ENCODE measurements around the gene SF3A2. TPM values are rescaled to one million over a fixed set of nuclear protein-coding genes. Genes with fewer than 3 reads are reported as not detected.

Gene SF3A2
- total and polyA plus RNA-seq, 10 of the 15 experiments (the other 5 are each of a cell fraction or from before 2014, with no cell fraction given) = 0.33 to 143 (median 30.6) TPM

DNA sequence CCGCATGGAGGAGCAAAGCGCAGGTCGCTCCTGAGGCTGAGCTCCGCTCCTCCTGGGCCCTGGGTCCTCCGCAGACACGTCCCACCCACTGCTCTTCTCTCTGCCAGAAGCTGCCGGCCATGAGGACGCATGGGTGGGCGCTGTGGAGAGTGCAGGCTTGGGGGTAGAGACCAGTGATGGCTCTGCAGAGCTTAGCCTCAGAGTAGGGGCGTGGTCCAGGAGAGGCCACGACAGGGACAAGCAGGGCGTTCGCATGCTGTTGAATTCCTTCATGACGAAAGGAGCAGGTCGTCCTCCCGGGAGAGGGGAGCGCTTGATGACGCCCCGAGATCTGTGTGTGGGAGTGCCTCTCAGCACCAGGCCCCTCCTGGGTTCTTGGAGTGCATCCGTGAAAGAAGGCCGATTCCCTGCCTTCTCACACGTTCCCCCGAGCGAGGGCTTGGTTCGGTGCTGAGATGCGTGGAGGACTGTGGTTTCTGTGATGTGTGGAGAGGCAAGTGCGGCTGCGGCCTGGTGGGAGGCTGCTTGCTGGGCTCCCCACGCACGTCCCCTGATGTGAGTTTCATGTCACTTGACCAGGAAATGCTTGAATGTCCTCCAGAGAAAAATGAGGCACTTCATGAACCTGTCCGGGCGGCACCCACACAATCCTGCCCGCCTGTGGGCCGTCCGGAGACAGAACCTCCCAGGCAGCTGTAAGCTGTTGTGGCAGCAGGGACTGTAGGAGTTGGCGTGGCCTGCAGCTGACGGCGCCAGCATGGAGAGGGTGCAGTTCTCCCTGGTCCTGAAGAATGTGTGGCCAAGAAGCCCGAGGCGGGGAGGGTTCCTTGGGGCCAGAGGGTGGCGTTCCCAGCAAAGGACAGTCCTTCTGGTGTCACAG, 4.5 kb downstream of the SF3A2 start:
- Histone ChIP-seq H3K9me3 (replicated peaks; ENCODE audit: control insufficient read depth, insufficient read depth, low read length) (no peaks in the 10 kb centered on the region), H3K27ac (ENCODE audit: control insufficient read depth, insufficient read depth) (no peak overlapping the region), H3K4me3 (peak overlapping the region; percentile 81; the same call in 1 of the 2 replicates), H3K9ac (ENCODE audit: control insufficient read depth, insufficient read depth, low read length) (no peak overlapping the region; the same call in 1 of the 2 replicates), H3K4me1 (ENCODE audit: control insufficient read depth, insufficient read depth, low read length) (peaks cover 13% of the 10 kb centered on the region), H4K20me1 (ENCODE audit: control insufficient read depth, insufficient read depth) (peaks cover 27% of the 10 kb centered on the region), H3K36me3 (ENCODE audit: control insufficient read depth in 2 of 2, insufficient read depth in 2 of 2, low read length in 1 of 2) (peaks cover 15 to 33% of the 10 kb centered on the region in 2 experiments; a peak in 3 of 4 replicates), H3K79me2 (ENCODE audit: control insufficient read depth, insufficient read depth, low read length) (peaks cover 66% of the 10 kb centered on the region), H3K27me3 (replicated peaks in 1 of 2; ENCODE audit: control insufficient read depth in 2 of 2, insufficient read depth in 2 of 2, low read length in 1 of 2) (no peaks in the 10 kb centered on the region), H3K4me2 (ENCODE audit: control insufficient read depth, insufficient read depth) (peak overlapping the region; percentile 88), H2AFZ (ENCODE audit: control insufficient read depth, low read depth, low read length) (no peak overlapping the region)
- intact Hi-C loops (cut with micrococcal nuclease; ENCODE audit: unreplicated experiment) = no loop called here
- ChIA-PET CTCF (interaction anchor here (1.1 to 4.7 kb wide), 5 partner anchors 20 to 396 kb away, joined by 4 to 130 read pairs (median 15); no protein-coding TSS in a partner anchor), RAD21 (ENCODE audit: unreplicated experiment) (interaction anchor here (0.9 to 4.2 kb wide), 6 partner anchors 19 to 90 kb away, joined by 3 to 72 read pairs (median 14); partner anchors contain the start of gene AP3D1), SMC1A (ENCODE audit: uncharacterized antibody, unreplicated experiment) (interaction anchor here (0.6 to 4.3 kb wide), 5 partner anchors 17 to 93 kb away, joined by 4 to 46 read pairs (median 30); no protein-coding TSS in a partner anchor), POLR2A (interaction anchor here (1.4 to 4.0 kb wide), 2 partner anchors 30 to 379 kb away, joined by 3 to 36 read pairs; no protein-coding TSS in a partner anchor)
- WGBS (ENCODE audit: insufficient coverage, insufficient replicate concordance, low lambda C conversion rate, missing lambda C conversion rate) = 88% methylated on average over 41 of the region's 41 CpGs
- ATAC-seq (no peak), DNase-seq (ENCODE audit: low read depth, low spot score) (no peak), FAIRE-seq (no peak)
- in situ Hi-C loops (cut with MboI) = no loop called here
- BruUV-seq (replicated peaks) = no TSS peak
- TF ChIP-seq POLR2A (IDR thresholded peaks at IDR 0.05; ENCODE audit: low read depth, low read length) (peak; percentile 54), RFX5 (IDR thresholded peaks at IDR 0.05; ENCODE audit: low read depth, low read length) (no peak)

DNA sequence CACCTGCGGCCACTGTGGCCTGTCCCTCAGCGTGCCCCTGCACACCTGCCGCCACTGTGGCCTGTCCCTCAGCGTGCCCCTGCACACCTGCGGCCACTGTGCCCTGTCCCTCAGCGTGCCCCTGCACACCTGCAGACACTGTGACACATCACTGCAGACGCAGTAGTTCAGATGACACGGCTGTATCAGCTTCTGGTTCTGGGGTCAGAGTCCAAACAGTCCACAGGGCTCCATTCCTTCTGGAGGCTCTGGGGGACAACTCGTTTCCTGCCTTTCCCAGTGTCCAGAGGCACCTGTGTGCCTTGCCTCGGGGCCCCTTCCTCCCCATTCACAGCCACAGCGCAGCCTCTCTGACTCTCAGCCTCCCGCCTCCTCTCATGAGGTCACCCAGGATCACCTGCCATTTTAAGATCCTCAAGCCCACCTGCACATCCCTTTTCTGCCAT, 5.5 kb downstream of the SF3A2 start:
- H3K4me1 ChIP-seq (ENCODE audit: control insufficient read depth, insufficient read depth, low read length) = peaks cover 13% of the 10 kb centered on the region
- H3K79me2 ChIP-seq (ENCODE audit: control insufficient read depth, insufficient read depth, low read length) = peaks cover 60% of the 10 kb centered on the region
- H3K4me3 ChIP-seq = no peak overlapping the region
- intact Hi-C loops (cut with micrococcal nuclease; ENCODE audit: unreplicated experiment) = no loop called here
- in situ Hi-C loops (cut with MboI) = no loop called here
- no peak for FAIRE-seq
- TF ChIP-seq LARP7 (IDR thresholded peaks at IDR 0.05) (no peak), YBX1 (IDR thresholded peaks at IDR 0.05) (no peak), POLR2A (IDR thresholded peaks at IDR 0.05; ENCODE audit: low read depth, low read length) (peak; percentile 53), PAX5 (IDR thresholded peaks at IDR 0.05; ENCODE audit: borderline replicate concordance, low read depth, low read length) (no peak), EGR1 (IDR thresholded peaks at IDR 0.05; ENCODE audit: borderline replicate concordance in 1 of 2, low read depth in 2 of 2, low read length in 2 of 2) (no peak)
- TF ChIP-seq, protein P1, sequence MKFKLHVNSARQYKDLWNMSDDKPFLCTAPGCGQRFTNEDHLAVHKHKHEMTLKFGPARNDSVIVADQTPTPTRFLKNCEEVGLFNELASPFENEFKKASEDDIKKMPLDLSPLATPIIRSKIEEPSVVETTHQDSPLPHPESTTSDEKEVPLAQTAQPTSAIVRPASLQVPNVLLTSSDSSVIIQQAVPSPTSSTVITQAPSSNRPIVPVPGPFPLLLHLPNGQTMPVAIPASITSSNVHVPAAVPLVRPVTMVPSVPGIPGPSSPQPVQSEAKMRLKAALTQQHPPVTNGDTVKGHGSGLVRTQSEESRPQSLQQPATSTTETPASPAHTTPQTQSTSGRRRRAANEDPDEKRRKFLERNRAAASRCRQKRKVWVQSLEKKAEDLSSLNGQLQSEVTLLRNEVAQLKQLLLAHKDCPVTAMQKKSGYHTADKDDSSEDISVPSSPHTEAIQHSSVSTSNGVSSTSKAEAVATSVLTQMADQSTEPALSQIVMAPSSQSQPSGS (IDR thresholded peaks at IDR 0.05; ENCODE audit: low read length) = no peak
- no peak overlapping the region for H3K4me2 ChIP-seq (ENCODE audit: control insufficient read depth, insufficient read depth)
- no peak for ATAC-seq
- SMC1A ChIA-PET (ENCODE audit: uncharacterized antibody, unreplicated experiment) = interaction anchor here (1.7 kb wide), 1 partner anchor 16 kb away, joined by 4 read pairs; no protein-coding TSS in a partner anchor
- no peak for DNase-seq (ENCODE audit: low read depth, low spot score)
- BruUV-seq (replicated peaks) = no TSS peak
- no peak overlapping the region for H3K27ac ChIP-seq (ENCODE audit: control insufficient read depth, insufficient read depth)
- no peaks in the 10 kb centered on the region for H3K27me3 ChIP-seq (replicated peaks in 1 of 2; ENCODE audit: control insufficient read depth in 2 of 2, insufficient read depth in 2 of 2, low read length in 1 of 2)
- H4K20me1 ChIP-seq (ENCODE audit: control insufficient read depth, insufficient read depth) = peaks cover 27% of the 10 kb centered on the region
- POLR2A ChIA-PET = no interaction called here
- H3K9ac ChIP-seq (ENCODE audit: control insufficient read depth, insufficient read depth, low read length) = no peak overlapping the region
- H3K36me3 ChIP-seq (ENCODE audit: control insufficient read depth in 2 of 2, insufficient read depth in 2 of 2, low read length in 1 of 2) = peaks cover 15 to 42% of the 10 kb centered on the region in 2 experiments; a peak in 3 of 4 replicates
- WGBS (ENCODE audit: insufficient coverage, insufficient replicate concordance, low lambda C conversion rate, missing lambda C conversion rate) = 93% methylated on average over 12 of the region's 12 CpGs
- H3K9me3 ChIP-seq (replicated peaks; ENCODE audit: control insufficient read depth, insufficient read depth, low read length) = no peaks in the 10 kb centered on the region
- CTCF ChIA-PET = interaction anchor here (1.0 kb wide), 1 partner anchor 30 kb away, joined by 3 read pairs; no protein-coding TSS in a partner anchor
- H2AFZ ChIP-seq (ENCODE audit: control insufficient read depth, low read depth, low read length) = no peak overlapping the region
- RAD21 ChIA-PET (ENCODE audit: unreplicated experiment) = interaction anchor here (1.3 kb wide), 1 partner anchor 20 kb away, joined by 4 read pairs; no protein-coding TSS in a partner anchor
